GM12891 (cell line): ENCODE measurements around the gene PHF20.

Source experiments
- PAX5 ChIP-seq: IDR thresholded peaks from 2 replicates; pipeline ENCODE4 v1.6.1; 2011; ENCODE audit warnings: low read length, moderate library complexity, mild to moderate bottlenecking; ENCODE audit not compliant: insufficient read depth, severe bottlenecking
- POLR2A ChIP-seq: IDR thresholded peaks from 2 replicates; pipeline ENCODE4 v1.6.1; 2011; ENCODE audit warnings: low read depth, low read length, control low read depth
- POLR2AphosphoS5 ChIP-seq: IDR thresholded peaks from 2 replicates; pipeline ENCODE4 v1.6.1; 2011; ENCODE audit warnings: low read depth, low read length, control low read depth
- SPI1 ChIP-seq: IDR thresholded peaks from 2 replicates; pipeline ENCODE4 v1.6.1; 2011; ENCODE audit warnings: low read depth, low read length, control low read depth
- TAF1 ChIP-seq: IDR thresholded peaks from 2 replicates; pipeline ENCODE4 v1.6.1; 2011; ENCODE audit warnings: low read depth, low read length, control low read depth

- TF ChIP-seq POLR2AphosphoS5 (no peak), POLR2A (no peak), TAF1 (no peak), PAX5 (no peak), SPI1 (no peak)
Measured at GRCh38 chr20:35994994-35995453, 223.2 kb downstream of the PHF20 start.
